ENCODE data around the gene RSPO3. TPM values are rescaled to one million over a fixed set of nuclear protein-coding genes. Genes with fewer than 3 reads are reported as not detected.

The RSPO3 gene
- total RNA-seq, 1 donor from 2014 or later: not detected

DNA sequence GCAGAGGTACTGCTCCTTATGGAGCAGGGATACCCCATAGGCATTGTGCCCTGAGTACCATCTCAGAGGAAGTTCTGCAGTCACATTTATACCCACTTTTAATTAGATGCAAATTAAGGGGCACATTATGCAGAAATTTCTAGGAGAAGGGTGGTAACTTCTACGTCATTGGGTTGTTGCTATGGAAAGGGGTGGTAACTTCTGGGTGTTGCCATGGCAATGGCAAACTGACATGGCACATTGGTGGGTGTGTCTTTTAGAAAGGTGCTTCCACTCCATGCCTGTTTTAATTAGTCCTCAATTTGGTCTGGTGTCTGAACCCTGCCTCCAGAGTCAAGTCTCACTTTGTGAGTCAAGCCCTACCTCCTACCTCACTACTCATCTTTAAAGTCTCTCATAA, 42.0 kb downstream of the RSPO3 start:
- DNase-seq (ENCODE audit: low read depth in 2 of 2): no peak

- peak in 1 of 2 donors; percentile 65 for DNase-seq (ENCODE audit: low read depth in 2 of 2)
Measured at GRCh38 chr6:127162836-127163235, 44.4 kb downstream of the RSPO3 start.

DNA sequence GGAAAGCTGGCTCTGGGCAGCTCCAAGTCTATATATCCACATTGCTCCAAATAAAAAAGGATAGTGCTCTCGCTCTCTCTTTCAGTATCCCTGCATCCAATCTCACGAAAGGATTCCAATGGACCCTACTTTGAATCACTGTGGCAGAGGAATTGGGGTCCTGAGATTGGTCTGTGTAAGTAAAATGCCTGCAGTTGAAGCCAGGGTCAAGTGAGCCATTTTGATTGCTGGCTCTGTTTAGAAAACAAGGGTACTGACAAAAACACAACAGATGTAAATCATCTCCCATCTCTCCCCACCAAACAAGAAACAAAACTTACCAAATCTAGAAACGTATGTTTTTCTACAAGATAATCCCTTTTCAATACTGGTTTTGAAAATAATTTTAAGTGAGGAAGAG, 45.6 kb downstream of the RSPO3 start:
- DNase-seq (ENCODE audit: low read depth in 2 of 2): no peak

DNA sequence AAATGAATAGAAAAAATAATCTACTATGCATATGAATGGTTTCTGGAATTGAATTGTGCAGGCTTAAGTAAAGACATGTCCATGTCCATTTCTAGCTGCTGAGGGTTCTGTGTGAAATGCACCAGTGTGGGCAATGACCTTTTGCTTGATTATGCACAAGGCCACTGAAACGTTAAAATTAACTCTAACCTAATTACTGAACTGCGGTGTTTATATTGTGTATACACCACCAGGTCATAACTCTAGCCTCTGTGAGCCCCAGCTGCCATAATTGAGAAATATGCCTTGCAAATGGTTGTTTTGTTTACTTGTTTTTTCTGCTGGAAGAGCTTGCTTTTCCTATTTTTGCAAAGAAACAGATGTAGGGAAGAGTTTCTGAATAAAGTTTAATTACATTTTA, 46.1 kb downstream of the RSPO3 start:
- DNase-seq (ENCODE audit: low read depth in 2 of 2): no peak

DNA sequence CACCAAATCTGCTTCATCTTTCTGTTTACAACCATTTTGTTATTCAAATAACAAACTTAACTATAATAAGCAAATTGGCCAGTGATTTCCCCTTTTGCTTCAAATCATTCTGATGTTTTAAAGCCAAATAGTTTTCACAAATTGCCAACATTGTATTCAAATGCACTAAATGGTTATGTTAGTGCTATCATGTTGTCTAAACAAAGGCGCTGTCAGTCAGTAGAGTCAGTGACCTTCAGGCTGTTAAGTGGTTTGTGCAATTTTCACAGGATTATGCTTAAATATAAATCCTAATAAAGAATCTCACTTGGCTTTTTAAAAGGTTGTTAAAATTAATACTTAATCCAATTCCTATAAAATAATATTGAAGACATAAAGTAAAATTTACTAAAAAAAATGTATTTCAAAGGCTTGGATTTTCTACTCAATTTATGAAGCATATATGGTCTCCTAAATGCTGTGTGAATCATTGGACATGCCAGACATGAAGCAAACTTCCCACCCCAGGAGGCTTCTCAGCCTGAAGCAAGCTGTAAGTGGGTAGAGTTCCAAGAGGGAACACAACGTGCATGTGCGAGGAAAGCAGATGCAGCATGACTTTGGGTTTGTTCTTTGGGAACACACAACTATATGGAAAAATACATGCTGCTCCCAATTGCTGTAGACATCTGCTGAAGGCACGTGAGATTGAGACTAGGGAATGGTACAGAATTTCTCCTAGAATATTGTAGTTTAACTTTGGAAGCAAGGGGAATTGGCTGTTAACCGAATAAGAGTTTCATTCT, 54.9 kb downstream of the RSPO3 start:
- DNase-seq (ENCODE audit: low read depth in 2 of 2): no peak

DNA sequence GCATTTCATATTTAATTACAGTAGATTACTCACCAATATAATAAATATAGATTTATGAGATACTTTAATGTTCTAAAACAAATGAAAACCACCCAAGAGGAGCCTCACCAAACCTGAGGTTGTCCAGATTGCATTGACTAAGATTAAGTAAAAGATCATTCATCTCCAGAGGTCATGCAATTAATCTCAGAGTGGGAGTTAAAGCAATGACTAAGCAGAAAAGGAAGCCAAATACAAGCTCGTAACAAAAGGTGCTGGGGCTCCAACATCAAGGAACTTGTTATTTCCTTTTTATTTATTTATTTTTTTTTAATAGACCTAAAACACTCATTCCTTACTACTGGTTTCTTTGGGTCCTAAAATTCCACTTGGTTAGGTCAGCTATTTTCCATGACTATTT, 57.7 kb downstream of the RSPO3 start:
- peak in 1 of 2 donors; percentile 66 for DNase-seq (ENCODE audit: low read depth in 2 of 2)

GRCh38 chr6:127177030-127177922, 58.8 kb downstream of the RSPO3 start:
- peak in 1 of 2 donors; percentile 50 for DNase-seq (ENCODE audit: low read depth in 2 of 2)

DNA sequence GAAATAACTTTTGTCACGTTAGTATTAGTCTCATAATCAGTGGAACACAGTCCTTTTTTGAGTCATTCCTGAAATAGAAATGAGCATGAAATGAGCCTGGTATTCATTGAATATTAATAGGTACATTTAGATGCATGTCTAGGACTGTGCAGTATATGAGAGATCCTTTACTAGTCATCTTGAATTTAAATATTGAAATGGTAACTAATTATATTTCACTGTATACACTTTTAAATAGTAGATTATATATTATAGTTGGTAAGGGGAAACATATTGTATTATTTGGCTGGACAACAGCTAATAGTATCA, 59.4 kb downstream of the RSPO3 start:
- no peak for DNase-seq (ENCODE audit: low read depth in 2 of 2)

- DNase-seq (ENCODE audit: low read depth in 2 of 2): no peak
Measured at GRCh38 chr6:127178746-127179145, 60.3 kb downstream of the RSPO3 start.

- no peak for DNase-seq (ENCODE audit: low read depth in 2 of 2)
Measured at GRCh38 chr6:127180426-127180825, 62.0 kb downstream of the RSPO3 start.

DNA sequence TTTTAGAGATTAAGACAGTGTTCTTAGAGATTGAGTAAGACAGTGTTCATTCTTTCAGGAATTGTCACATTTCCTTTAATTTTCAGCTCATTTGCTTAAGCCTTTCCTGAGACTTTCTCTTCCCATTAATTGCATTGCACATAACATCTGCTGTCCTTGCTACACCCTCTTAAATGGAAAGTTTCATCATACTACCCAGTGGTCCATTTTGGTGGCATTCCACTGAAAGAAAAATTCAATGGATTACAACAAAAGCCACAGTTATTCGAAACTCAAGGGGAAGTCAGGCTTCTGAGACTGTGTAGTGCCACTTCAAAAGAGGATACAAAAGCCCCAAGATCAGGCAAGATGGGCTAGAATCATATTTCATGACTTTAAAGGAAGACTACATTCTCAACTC, 64.0 kb downstream of the RSPO3 start:
- no peak for DNase-seq (ENCODE audit: low read depth in 2 of 2)

GRCh38 chr6:127185437-127185995, 67.0 kb downstream of the RSPO3 start:
- DNase-seq (ENCODE audit: low read depth in 2 of 2): no peak

DNA sequence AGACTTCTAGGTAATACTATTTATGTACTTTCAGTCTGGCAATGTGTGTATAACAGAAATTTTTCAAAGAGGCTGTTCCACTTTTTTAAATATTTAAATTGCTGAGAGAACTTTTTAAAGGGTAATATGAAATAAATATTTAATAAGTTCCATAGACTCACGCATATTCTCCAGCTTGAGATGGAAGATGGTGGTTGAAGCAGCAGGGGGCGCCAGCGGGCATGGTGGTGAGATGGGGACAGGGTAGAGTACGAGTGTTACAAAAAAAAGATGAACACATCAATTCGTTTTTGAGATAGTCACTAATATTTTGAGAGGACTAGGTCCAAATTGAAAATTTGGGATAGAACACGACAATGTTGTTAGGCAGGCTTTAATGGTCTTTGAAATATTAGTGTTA, 68.4 kb downstream of the RSPO3 start:
- peak; percentile 4 to 29 for DNase-seq (ENCODE audit: low read depth in 2 of 2)

- DNase-seq (ENCODE audit: low read depth in 2 of 2): no peak
Measured at GRCh38 chr6:127188744-127189143, 70.3 kb downstream of the RSPO3 start.

DNA sequence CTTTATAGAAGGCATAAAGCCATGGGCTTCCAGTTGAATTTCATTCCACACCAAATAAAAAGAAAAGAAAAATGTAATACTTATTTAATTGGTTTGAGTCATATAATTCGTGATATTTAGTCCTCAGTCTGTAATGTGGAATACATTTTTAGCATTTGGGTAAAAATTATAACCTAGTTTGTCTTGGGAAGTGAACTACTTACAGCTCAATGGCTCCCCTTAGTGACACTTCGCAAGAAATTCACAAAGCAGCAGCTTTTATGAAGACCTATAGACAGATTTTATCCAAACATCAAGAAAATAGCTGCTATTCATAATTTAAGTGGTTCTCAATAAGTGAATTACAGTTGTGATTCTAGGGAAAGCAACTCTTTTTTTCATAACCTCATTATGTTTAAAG, 72.1 kb downstream of the RSPO3 start:
- peak; percentile 12 to 65 for DNase-seq (ENCODE audit: low read depth in 2 of 2)

DNA sequence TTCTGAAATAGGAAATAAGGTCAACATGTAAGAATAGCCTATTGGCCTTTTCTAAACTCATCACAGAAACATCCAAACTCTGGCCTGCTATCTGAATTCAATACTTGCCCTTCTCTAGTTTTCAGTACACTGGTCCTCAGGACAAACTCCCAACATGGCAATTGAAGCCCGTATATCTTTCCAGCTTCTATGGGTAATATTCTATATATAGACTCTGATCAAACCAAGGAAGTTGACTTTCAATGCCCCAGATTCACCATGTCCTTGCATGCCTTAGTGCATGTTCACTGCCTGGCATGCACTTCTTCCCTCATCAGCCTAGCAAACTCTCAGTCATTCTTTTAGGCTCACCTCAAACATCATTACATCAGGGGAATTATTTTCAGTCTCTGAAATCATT, 73.2 kb downstream of the RSPO3 start:
- DNase-seq (ENCODE audit: low read depth in 2 of 2): no peak

DNA sequence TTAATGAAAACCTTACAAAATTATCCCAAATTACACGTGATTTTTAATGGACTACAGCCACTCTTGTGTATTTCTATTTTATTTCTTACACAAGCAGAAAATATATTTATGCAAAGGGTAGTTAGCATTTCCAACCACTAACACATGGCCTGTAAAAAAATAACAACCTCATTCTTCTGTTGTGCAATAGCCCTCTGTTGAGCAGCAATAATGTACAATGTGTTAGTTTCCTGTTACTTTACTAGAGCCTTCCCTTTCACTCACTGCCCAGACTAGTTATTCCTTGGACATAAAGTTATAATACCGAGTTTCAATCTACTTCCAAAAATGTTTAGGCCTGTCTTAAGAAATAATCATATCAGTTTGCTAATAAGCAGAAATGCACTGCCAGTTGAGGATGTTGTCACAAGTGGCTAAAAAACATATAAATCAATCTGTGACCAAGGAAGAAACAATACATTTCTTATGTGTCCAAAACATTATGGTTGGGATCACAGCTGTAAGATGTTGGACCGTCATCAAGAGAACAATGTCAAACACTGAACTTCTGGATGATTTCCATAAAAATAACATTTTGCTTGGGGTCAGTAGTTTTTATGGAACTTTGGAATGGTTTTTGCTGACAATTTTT, 74.6 kb downstream of the RSPO3 start:
- peak in 1 of 2 donors; percentile 40 for DNase-seq (ENCODE audit: low read depth in 2 of 2)

GRCh38 chr6:127195833-127196232, 77.4 kb downstream of the RSPO3 start:
- no peak for DNase-seq (ENCODE audit: low read depth in 2 of 2)

GRCh38 chr6:127198549-127198948, 80.1 kb downstream of the RSPO3 start:
- no peak for DNase-seq (ENCODE audit: low read depth in 2 of 2)

DNA sequence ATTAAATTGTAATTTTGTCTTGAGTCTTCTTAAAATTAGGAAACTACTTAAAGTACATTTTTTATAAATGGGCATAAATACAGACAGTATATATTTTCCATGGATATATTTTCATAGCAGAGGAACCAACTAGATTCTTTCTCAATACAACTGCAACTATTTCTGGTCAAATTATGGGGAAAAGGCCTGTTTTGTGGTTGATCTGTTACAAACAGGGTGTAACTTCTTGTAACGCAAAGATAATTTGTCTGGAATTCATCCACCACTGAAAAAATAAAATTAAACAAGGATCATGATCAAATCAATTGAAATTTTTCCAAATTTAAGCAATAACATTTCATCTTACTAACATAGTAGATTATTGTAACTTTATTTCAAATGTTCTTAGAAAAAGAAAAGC, 81.0 kb downstream of the RSPO3 start:
- DNase-seq (ENCODE audit: low read depth in 2 of 2): no peak

GRCh38 chr6:127200114-127200513, 81.6 kb downstream of the RSPO3 start:
- DNase-seq (ENCODE audit: low read depth in 2 of 2): no peak

GRCh38 chr6:127201321-127201720, 82.8 kb downstream of the RSPO3 start:
- peak in 1 of 2 donors; percentile 19 for DNase-seq (ENCODE audit: low read depth in 2 of 2)

Data from dermis microvascular lymphatic vessel endothelial cell (primary cell).